ENCODE data around the gene BORCS5. TPM values are rescaled to one million over a fixed set of nuclear protein-coding genes. Genes with fewer than 3 reads are reported as not detected.
A peak's percentile ranks its signal among the peaks of the same experiment; 100 is the strongest.
"Not testable (repeated sequence)": the region's sequence is repeated elsewhere in the genome, so short reads cannot be mapped to it uniquely, and the experiment has no call there.

The BORCS5 gene
- total RNA-seq = 3.0 TPM

- Histone ChIP-seq H3K36me3 (no peaks in the 10 kb centered on the region), H3K27me3 (no peaks in the 10 kb centered on the region), H3K4me1 (peaks cover 0 to 14% of the 10 kb centered on the region in 2 donors), H3K27ac (peak within 1 kb of the TSS; percentile 91 to 98), H3K9me3 (no peaks in the 10 kb centered on the region), H3K4me3 (peak within 1 kb of the TSS; percentile 74 to 82)
- peak; percentile 92 to 99 for DNase-seq (ENCODE audit: low spot score in 2 of 2)
- intact Hi-C loops (cut with DNase I) = loop anchor here (1.0 to 10.0 kb wide), 3 partner anchors 18 to 782 kb away; partner anchors contain the start of gene LRP6
- peak in 2 of 3 experiments; percentile 21 to 24 for TF ChIP-seq CTCF (IDR thresholded peaks at IDR 0.05)
Measured at GRCh38 chr12:12356896-12357718, at the start of gene BORCS5. Gene BORCS5 (plus strand): TSS chr12:12357078. CDS start chr12:12357452, 374 bp downstream.

GRCh38 chr12:12310695-12311094 lies 46.2 kb upstream of the BORCS5 start:
- H3K36me3 ChIP-seq; H3K9me3 ChIP-seq; H3K27ac ChIP-seq; intact Hi-C loops (cut with DNase I); H3K27me3 ChIP-seq; H3K4me1 ChIP-seq; H3K4me3 ChIP-seq; DNase-seq (ENCODE audit: low spot score in 2 of 2): not testable (repeated sequence)

GRCh38 chr12:12315838-12316237 lies 41.0 kb upstream of the BORCS5 start:
- Histone ChIP-seq H3K4me1 (peaks cover 0 to 4% of the 10 kb centered on the region in 2 donors), H3K9me3 (no peaks in the 10 kb centered on the region), H3K27ac (no peak overlapping the region), H3K27me3 (no peaks in the 10 kb centered on the region), H3K36me3 (no peaks in the 10 kb centered on the region), H3K4me3 (no peak overlapping the region)
- no peak for TF ChIP-seq CTCF (IDR thresholded peaks at IDR 0.05)
- no peak for DNase-seq (ENCODE audit: low spot score in 2 of 2)
- intact Hi-C loops (cut with DNase I) = no loop called here

GRCh38 chr12:12319451-12320183 lies 37.3 kb upstream of the BORCS5 start:
- no peaks in the 10 kb centered on the region for H3K36me3 ChIP-seq
- intact Hi-C loops (cut with DNase I) = loop anchor here (10.0 kb wide), 1 partner anchor 145 kb away; no protein-coding TSS in a partner anchor
- TF ChIP-seq CTCF (IDR thresholded peaks at IDR 0.05) = no peak
- H3K27ac ChIP-seq = peak overlapping the region; percentile 38 to 51
- H3K9me3 ChIP-seq = no peaks in the 10 kb centered on the region
- no peaks in the 10 kb centered on the region for H3K27me3 ChIP-seq
- peak overlapping the region in 1 of 2 donors; percentile 14 for H3K4me3 ChIP-seq
- no peak for DNase-seq (ENCODE audit: low spot score in 2 of 2)
- H3K4me1 ChIP-seq = peaks cover 0 to 6% of the 10 kb centered on the region in 2 donors

GRCh38 chr12:12323118-12323517 lies 33.8 kb upstream of the BORCS5 start:
- Histone ChIP-seq H3K27me3 (no peaks in the 10 kb centered on the region), H3K4me1 (peaks cover 0 to 10% of the 10 kb centered on the region in 2 donors), H3K27ac (no peak overlapping the region), H3K9me3 (no peaks in the 10 kb centered on the region), H3K4me3 (no peak overlapping the region), H3K36me3 (no peaks in the 10 kb centered on the region)
- no peak for DNase-seq (ENCODE audit: low spot score in 2 of 2)
- no peak for TF ChIP-seq CTCF (IDR thresholded peaks at IDR 0.05)
- intact Hi-C loops (cut with DNase I) = loop anchor here (10.0 kb wide), 1 partner anchor 148 kb away; no protein-coding TSS in a partner anchor

- intact Hi-C loops (cut with DNase I) = loop anchor here (10.0 kb wide), 1 partner anchor 149 kb away; no protein-coding TSS in a partner anchor
- no peaks in the 10 kb centered on the region for H3K27me3 ChIP-seq
- H3K27ac ChIP-seq = no peak overlapping the region
- no peaks in the 10 kb centered on the region for H3K36me3 ChIP-seq
- H3K4me3 ChIP-seq = no peak overlapping the region
- no peak for TF ChIP-seq CTCF (IDR thresholded peaks at IDR 0.05)
- no peaks in the 10 kb centered on the region for H3K9me3 ChIP-seq
- H3K4me1 ChIP-seq = peaks cover 0 to 10% of the 10 kb centered on the region in 2 donors
- DNase-seq (ENCODE audit: low spot score in 2 of 2) = no peak
Measured at GRCh38 chr12:12323591-12323990, 33.3 kb upstream of the BORCS5 start.
